HEK293 (cell line): ENCODE results near the gene ACTG1.
A peak's percentile ranks its signal among the peaks of the same experiment; 100 is the strongest.

Source experiments
- CTCF ChIA-PET: fragments of 350-600 bp; formaldehyde crosslinking; extraction: SDS; loops from one replicate; lab custom pipeline; 2021; ENCODE audit warnings: antibody characterized with exemption; lab: Yijun Ruan, JAX
- POLR2A ChIA-PET: fragments of 300-600 bp; formaldehyde crosslinking; extraction: SDS; loops from one replicate; lab custom pipeline; 2020; ENCODE audit warnings: antibody characterized with exemption, inconsistent platforms; lab: Yijun Ruan, JAX
- H3K27ac ChIP-seq: fragments of 200-500 bp; sonication (Bioruptor generic); 2 replicates; pipeline ENCODE4 v1.5.1; 2014; ENCODE audit warnings: low read depth, low read length, control low read depth, inconsistent platforms; ENCODE audit errors: extremely low read depth
- H3K36me3 ChIP-seq, 2 experiments: fragments of 200-500 bp in 1 of 2; sonication (Bioruptor generic) in 1 of 2; 1 replicate in 1 of 2; 2 replicates in 1 of 2; pipeline ENCODE4 v1.5.1; 2014 to 2017; ENCODE audit warnings: inconsistent platforms in 2 of 2, low read length in 2 of 2; ENCODE audit not compliant: control insufficient read depth in 2 of 2, insufficient read depth in 1 of 2
- H3K4me1 ChIP-seq: fragments of 200-500 bp; sonication (Bioruptor generic); 2 replicates; pipeline ENCODE4 v1.5.1; 2014; ENCODE audit warnings: mild to moderate bottlenecking, low read length, inconsistent platforms; ENCODE audit not compliant: control insufficient read depth, insufficient read depth
- H3K4me3 ChIP-seq: 2 replicates; pipeline ENCODE4 v1.5.1; 2011; ENCODE audit warnings: low read depth, mild to moderate bottlenecking, control low read depth, low read length, moderate library complexity
- H3K9me3 ChIP-seq: fragments of 200-500 bp; sonication (Bioruptor generic); 2 replicates; pipeline ENCODE4 v1.5.1; 2014; ENCODE audit warnings: low read depth, low read length, inconsistent platforms; ENCODE audit not compliant: control insufficient read depth, insufficient read depth
- SCRT1 ChIP-seq: fragments of 450-650 bp; formaldehyde crosslinking; IDR thresholded peaks from 2 replicates; pipeline ENCODE4 v1.5.1; 2016; ENCODE audit warnings: missing biosample characterization, missing genetic modification characterization, borderline replicate concordance
- ZBTB1 ChIP-seq: fragments of 450-650 bp; formaldehyde crosslinking; IDR thresholded peaks from 2 replicates; pipeline ENCODE4 v1.5.1; 2016; ENCODE audit warnings: missing biosample characterization, missing genetic modification characterization
- ZBTB48 ChIP-seq: fragments of 450-650 bp; formaldehyde crosslinking; IDR thresholded peaks from 2 replicates; pipeline ENCODE4 v1.5.1; 2016; ENCODE audit warnings: missing biosample characterization, missing genetic modification characterization
- ZIC2 ChIP-seq: fragments of 450-650 bp; formaldehyde crosslinking; IDR thresholded peaks from 2 replicates; pipeline ENCODE4 v1.5.1; 2016; ENCODE audit warnings: missing biosample characterization, missing genetic modification characterization
- ZNF175 ChIP-seq: fragments of 450-650 bp; formaldehyde crosslinking; IDR thresholded peaks from 2 replicates; pipeline ENCODE4 v1.5.1; 2016; ENCODE audit warnings: missing biosample characterization, missing genetic modification characterization
- ZNF37A ChIP-seq: fragments of 450-650 bp; IDR thresholded peaks from 2 replicates; pipeline ENCODE4 v1.5.1; 2018; ENCODE audit warnings: missing biosample characterization, missing genetic modification characterization
- ZNF530 ChIP-seq: fragments of 450-650 bp; formaldehyde crosslinking; IDR thresholded peaks from 2 replicates; pipeline ENCODE4 v1.5.1; 2016; ENCODE audit warnings: low read depth, missing biosample characterization, missing genetic modification characterization
- ZNF558 ChIP-seq: fragments of 450-650 bp; formaldehyde crosslinking; IDR thresholded peaks from 2 replicates; pipeline ENCODE4 v1.5.1; 2016; ENCODE audit warnings: missing biosample characterization, missing genetic modification characterization
- ZNF660 ChIP-seq: fragments of 450-650 bp; IDR thresholded peaks from 2 replicates; pipeline ENCODE4 v1.5.1; 2018; ENCODE audit warnings: missing biosample characterization, mild to moderate bottlenecking, missing genetic modification characterization
- ZNF830 ChIP-seq: fragments of 450-650 bp; IDR thresholded peaks from 2 replicates; pipeline ENCODE4 v1.5.0; 2018; ENCODE audit warnings: missing biosample characterization, missing genetic modification characterization, low read depth, mild to moderate bottlenecking, moderate library complexity
- TF ChIP-seq, protein P1 (sequence below): fragments of 450-650 bp; formaldehyde crosslinking; IDR thresholded peaks from 2 replicates; pipeline ENCODE4 v1.5.1; 2016; ENCODE audit warnings: missing biosample characterization, missing genetic modification characterization
- TF ChIP-seq, protein P2 (sequence below): fragments of 450-650 bp; formaldehyde crosslinking; IDR thresholded peaks from 2 replicates; pipeline ENCODE4 v1.5.1; 2016; ENCODE audit warnings: missing biosample characterization, missing genetic modification characterization
- TF ChIP-seq, protein P3 (sequence below): fragments of 450-650 bp; formaldehyde crosslinking; IDR thresholded peaks from 2 replicates; pipeline ENCODE4 v1.5.1; 2016; ENCODE audit warnings: missing biosample characterization, missing genetic modification characterization
- TF ChIP-seq, protein P4 (sequence below): fragments of 450-650 bp; formaldehyde crosslinking; IDR thresholded peaks from 2 replicates; pipeline ENCODE4 v1.5.1; 2017; ENCODE audit warnings: missing biosample characterization, mild to moderate bottlenecking, missing genetic modification characterization, moderate library complexity

Gene ACTG1

DNA sequence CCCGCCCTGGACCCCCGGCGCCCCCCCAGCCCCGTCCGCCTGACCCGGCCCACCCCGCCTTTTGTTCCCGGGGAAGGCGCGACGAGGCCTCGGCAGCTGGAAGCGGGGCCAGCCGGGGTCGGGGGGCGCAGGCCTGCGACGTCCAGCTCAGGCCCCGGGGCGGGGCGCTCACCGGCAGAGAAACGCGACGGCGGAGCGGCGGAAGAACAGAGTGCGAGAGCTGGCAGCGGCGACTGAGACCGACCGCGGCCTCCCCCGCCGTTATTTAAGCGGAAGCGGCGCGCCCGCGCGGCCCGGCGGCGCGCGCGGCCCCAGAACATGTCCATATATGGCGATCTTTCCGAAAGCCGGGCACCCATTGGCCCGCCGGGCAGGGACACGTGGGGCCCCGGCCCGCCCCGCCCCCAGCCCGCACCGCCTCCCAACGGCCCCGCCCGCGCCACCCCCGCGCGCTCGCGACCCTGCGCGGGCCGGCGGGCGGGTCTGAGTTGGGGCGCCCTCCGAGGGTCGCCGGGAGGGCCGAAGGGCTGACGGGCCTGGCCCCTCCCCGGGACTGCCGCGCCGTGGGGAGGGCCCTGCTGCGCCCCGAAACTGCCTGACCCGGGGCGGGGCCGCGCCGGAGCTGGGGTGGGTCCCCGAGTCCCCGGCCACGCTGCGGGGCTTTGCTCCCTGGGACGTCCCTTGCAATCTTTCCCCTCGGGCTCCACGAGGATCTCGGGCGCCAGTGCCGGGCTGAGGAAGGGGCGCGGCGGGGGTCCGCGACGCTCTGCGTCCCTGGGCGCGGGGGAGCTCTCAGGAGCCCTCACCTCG lies at the start of gene ACTG1 (continued):
- TF ChIP-seq, protein P1, sequence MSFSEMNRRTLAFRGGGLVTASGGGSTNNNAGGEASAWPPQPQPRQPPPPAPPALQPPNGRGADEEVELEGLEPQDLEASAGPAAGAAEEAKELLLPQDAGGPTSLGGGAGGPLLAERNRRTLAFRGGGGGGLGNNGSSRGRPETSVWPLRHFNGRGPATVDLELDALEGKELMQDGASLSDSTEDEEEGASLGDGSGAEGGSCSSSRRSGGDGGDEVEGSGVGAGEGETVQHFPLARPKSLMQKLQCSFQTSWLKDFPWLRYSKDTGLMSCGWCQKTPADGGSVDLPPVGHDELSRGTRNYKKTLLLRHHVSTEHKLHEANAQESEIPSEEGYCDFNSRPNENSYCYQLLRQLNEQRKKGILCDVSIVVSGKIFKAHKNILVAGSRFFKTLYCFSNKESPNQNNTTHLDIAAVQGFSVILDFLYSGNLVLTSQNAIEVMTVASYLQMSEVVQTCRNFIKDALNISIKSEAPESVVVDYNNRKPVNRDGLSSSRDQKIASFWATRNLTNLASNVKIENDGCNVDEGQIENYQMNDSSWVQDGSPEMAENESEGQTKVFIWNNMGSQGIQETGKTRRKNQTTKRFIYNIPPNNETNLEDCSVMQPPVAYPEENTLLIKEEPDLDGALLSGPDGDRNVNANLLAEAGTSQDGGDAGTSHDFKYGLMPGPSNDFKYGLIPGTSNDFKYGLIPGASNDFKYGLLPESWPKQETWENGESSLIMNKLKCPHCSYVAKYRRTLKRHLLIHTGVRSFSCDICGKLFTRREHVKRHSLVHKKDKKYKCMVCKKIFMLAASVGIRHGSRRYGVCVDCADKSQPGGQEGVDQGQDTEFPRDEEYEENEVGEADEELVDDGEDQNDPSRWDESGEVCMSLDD, result peak; percentile 96; the same call in 1 of the 2 replicates
- TF ChIP-seq, protein P2, sequence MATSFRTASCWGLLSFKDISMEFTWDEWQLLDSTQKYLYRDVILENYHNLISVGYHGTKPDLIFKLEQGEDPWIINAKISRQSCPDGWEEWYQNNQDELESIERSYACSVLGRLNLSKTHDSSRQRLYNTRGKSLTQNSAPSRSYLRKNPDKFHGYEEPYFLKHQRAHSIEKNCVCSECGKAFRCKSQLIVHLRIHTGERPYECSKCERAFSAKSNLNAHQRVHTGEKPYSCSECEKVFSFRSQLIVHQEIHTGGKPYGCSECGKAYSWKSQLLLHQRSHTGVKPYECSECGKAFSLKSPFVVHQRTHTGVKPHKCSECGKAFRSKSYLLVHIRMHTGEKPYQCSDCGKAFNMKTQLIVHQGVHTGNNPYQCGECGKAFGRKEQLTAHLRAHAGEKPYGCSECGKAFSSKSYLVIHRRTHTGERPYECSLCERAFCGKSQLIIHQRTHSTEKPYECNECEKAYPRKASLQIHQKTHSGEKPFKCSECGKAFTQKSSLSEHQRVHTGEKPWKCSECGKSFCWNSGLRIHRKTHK (tag by site-specific recombination), result no peak
- TF ChIP-seq ZNF530 (tag by site-specific recombination), result no peak
- no peak; the same call in none of the 2 replicates for TF ChIP-seq ZBTB48 (tag by site-specific recombination)
- TF ChIP-seq, protein P3, sequence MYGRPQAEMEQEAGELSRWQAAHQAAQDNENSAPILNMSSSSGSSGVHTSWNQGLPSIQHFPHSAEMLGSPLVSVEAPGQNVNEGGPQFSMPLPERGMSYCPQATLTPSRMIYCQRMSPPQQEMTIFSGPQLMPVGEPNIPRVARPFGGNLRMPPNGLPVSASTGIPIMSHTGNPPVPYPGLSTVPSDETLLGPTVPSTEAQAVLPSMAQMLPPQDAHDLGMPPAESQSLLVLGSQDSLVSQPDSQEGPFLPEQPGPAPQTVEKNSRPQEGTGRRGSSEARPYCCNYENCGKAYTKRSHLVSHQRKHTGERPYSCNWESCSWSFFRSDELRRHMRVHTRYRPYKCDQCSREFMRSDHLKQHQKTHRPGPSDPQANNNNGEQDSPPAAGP, result no peak; the same call in 1 of the 2 replicates
- TF ChIP-seq ZBTB1 (tag by site-specific recombination), result no peak
- no peak for TF ChIP-seq ZNF175 (tag by site-specific recombination)
- TF ChIP-seq ZNF37A (tag by site-specific recombination), result no peak
- TF ChIP-seq ZNF558, result no peak
- peak; percentile 74 for TF ChIP-seq ZNF660 (tag by site-specific recombination)
- no peak for TF ChIP-seq SCRT1
- TF ChIP-seq, protein P4, sequence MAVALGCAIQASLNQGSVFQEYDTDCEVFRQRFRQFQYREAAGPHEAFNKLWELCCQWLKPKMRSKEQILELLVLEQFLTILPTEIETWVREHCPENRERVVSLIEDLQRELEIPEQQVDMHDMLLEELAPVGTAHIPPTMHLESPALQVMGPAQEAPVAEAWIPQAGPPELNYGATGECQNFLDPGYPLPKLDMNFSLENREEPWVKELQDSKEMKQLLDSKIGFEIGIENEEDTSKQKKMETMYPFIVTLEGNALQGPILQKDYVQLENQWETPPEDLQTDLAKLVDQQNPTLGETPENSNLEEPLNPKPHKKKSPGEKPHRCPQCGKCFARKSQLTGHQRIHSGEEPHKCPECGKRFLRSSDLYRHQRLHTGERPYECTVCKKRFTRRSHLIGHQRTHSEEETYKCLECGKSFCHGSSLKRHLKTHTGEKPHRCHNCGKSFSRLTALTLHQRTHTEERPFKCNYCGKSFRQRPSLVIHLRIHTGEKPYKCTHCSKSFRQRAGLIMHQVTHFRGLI (tag by site-specific recombination), result no peak

DNA sequence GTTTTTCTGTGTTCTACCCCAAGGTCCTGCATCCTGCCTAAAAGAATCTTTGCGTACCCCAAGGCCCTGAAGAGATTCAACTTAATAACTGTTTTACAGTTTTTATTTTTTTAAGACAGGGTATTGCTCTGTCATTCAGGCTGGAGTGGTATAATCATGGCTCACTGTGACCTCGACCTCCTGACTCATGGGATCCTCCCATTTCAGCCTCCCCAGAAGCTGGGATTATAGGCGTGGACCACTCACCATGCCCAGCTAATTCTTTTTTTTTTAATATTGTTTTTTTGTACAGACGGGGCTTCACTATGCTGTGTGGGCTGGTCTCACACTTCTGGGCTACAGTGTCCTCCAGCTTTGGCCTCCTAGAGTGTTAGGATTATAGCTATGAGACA lies 48.9 kb upstream of the ACTG1 start:
- no peak overlapping the region for H3K4me3 ChIP-seq
- H3K4me1 ChIP-seq, result peaks cover 5% of the 10 kb centered on the region
- ChIA-PET POLR2A (no interaction called here), CTCF (interaction anchor here (0.6 to 2.0 kb wide), 2 partner anchors 40 to 43 kb away, joined by 3 to 8 read pairs; no protein-coding TSS in a partner anchor)
- no peak overlapping the region for H3K27ac ChIP-seq
- TF ChIP-seq ZNF830, result no peak
- no peak for TF ChIP-seq ZIC2 (tag by site-specific recombination)
- peaks cover 70 to 98% of the 10 kb centered on the region in 2 experiments for H3K36me3 ChIP-seq
- H3K9me3 ChIP-seq, result no peaks in the 10 kb centered on the region
